ENCODE data around the gene ZNF670.
"Not testable (repeated sequence)": the region's sequence is repeated elsewhere in the genome, so short reads cannot be mapped to it uniquely, and the experiment has no call there.

The ZNF670 gene

DNA sequence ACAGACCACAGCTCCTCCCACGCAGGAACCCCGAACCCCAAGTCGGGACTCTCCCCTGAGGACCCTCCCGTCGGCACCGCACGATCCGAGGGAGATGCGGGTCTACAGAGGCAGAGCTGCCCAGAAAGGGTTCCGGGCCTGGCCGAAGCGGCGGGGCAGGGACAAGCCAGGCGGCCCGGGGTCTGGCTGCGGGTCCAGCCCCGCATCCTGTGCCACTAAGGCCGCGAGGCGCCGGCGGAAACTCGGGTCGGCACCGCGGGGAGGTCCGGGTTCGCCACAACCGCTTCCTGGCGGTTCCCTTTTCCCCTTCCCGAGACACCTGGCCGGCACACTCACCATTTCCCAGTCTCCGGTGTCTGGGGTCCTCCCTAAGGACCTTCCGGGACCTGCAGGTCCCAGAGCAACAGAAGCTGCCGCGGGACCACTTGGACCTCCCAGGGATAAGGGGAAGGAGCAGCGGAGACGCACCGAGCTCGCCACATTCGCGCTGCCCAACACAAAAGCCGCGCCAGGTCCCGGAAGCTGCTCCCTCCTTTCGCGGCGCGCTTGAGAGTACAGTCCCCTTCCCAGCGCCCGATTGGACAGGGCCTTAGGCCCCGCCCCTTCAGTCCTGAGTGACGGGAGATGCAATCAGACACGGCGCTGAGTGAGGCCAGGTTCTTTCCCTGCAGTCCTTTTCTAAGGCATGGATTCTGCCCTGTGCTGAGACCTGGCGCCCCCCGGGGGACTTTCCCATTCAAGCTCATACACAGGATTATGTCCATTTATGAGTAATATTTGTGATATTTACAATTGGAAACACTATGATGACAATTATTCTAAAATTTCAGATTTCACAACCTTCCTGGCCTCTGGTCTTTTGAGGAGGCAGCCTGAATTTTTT, at the start of gene ZNF670:
Gene ZNF670 (minus strand): TSS at position 554 of the 883 bp plus-strand sequence. CDS start 215 bp downstream, at position 339.
- peak; percentile 100 for ATAC-seq

DNA sequence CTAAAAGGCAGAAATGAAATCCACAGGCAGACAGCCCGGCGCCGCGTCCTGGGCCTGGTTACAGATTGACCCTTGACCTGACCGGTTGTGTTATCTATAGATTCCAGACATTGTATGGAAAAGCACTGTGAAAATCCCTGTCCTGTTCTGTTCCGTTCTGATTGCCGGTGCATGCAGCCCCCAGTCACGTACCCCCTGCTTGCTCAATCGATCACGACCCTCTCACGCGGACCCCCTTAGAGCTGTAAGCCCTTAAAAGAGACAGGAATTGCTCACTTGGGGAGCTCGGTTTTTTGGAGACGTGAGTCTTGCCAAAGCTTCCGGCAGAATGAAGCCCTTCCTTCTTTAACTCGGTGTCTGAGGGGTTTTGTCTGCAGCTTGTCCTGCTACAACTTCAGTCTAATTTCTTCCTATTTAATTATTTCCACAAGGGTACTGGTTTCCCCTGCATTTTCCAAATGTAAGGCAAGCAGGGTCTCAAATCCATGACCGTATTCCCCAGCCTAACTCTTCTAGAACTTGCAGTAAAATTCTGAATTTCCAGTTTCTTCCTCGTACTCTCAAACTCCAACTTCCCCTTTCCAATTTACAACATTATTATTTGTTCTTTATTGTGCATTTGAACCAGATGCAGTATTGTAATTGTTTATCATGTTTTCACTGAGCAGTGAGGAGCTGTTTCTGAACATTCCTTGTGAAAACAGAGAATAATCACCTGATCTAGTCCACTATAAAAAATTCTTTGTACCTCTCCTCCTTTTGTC, 49.1 kb upstream of the ZNF670 start:
- ATAC-seq: not testable (repeated sequence)

DNA sequence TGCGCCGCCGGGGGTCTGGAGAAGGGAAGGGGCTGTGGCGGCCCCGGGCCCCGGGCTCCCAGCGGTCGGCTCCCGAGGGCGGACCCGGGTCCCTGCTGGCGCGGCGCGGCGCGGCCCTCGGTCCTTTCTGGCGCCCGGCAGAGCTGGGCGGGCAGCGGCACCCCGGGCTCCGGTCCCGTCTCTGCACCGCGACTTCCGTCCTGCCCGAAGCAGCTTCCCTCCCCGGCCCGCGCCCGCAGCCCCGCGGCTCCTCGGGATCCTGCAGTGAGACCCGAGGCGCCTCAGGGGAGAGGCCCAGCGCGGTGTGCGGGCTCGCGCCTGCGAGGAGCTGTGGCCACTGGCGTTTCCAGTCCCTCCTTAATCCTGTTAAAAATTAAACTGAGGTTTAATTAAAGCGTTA, 48.0 kb upstream of the ZNF670 start:
- peak; percentile 52 to 63 for ATAC-seq

DNA sequence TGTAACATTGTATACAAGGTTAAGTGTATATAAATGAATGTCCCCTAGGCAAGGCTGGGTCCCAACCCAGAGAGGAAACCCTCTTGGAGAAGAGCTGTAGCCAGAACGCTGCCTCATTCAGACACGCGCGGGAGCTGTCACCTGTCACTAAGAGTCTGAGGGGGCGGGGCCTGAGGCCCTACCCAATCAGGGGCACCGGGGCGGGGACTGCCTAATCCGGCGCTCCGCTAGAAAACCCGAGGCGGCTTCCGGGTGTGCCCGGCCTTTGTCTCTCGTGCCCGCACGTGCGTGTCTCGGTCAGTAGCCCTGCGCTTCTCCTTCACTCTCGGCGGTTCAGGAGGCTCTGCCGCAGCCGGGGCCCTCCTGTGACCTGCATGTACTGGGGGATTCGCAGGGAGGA, 47.6 kb upstream of the ZNF670 start:
- ATAC-seq: peak; percentile 100

DNA sequence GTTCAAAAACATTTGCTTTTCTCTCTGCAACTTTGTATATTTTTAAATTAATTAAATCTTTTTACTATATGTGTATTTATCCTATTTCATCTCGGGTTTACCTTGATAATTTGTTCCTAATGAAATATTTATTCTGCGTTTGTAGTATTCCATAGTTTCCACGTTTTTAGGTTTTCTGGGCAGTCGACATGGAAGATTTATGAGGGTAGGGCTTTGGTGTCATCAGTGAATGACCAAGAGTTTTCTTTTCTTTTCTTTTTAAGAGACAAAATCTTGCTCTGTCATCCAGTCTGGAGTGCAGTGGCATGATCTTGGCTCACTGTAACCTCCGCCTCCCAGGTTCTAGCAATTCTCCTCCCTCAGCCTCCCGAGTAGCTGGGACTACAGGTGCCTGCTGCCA, 42.8 kb upstream of the ZNF670 start:
- ATAC-seq: no peak

DNA sequence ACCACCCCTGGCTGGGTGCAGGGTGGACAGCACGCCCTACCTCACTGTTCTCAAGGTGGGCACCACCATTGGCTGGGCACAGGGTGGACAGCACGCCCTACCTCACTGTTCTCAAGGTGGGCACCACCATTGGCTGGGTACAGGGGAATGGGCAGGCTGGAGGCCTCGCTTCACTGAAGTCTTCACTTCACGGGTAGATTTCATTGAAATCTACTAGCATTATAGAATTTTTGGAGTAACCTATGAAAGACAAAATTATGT, 41.7 kb upstream of the ZNF670 start:
- not testable (repeated sequence) for ATAC-seq

DNA sequence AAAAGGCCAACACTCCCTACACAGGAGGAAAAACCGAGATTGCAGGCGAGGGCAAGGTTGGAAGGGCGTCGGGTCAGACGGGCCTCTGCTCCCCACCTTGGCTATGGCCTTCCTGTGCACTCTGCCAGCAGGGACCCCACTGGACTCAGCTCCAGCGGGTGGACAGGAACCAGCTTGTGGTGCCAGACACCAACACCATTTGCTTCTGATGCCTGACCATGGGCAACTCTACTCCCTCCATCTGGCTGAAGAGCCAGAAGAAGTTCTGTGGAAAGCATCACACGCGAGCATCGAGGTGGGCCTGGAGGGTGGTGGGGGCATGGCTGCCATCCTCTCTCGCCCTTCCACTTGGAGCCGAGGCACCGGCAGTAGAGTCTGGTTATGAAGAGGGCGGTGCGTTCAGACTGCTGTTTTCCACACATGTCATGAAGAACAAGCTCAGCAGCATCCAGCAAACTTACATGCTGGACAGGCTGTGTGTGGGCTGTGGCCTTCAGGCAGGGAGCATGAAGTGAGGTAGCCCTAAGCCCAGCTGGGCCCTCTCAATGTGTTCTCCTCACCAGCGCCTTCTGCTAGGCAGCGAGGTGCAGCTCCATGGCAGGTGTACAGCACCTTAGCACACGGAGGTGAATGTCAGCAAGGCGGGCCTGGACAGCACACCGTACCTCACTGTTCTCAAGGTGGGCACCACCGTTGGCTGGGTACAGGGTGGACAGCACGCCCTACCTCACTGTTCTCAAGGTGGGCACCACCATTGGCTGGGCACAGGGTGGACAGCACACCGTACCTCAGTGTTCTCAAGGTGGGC, 41.2 kb upstream of the ZNF670 start:
- no peak for ATAC-seq

DNA sequence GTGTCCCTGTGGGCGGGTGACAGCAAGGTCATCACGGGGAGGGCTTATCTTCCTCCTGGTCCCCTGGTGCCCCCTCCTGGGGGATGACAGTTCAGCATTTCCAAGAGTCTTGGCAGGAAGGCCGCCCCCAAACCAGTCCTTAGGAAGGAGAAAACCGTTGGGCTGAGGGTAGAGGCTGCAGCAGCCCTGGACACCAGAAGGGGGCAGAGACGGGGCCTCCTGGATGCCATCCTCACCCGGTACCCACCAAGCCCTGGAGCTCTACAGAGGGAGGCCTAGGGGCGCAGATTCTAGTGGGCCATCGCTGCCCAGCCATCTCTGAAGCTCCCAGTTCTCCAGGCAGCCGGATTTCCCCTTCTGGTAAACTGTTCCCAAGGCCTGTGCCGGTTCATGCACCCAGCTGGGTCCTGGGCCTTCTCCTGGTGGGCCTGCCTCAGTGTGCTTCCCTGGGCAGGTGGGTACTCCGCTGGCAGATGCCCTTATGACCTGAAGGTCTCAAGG, 40.4 kb upstream of the ZNF670 start:
- ATAC-seq: no peak

DNA sequence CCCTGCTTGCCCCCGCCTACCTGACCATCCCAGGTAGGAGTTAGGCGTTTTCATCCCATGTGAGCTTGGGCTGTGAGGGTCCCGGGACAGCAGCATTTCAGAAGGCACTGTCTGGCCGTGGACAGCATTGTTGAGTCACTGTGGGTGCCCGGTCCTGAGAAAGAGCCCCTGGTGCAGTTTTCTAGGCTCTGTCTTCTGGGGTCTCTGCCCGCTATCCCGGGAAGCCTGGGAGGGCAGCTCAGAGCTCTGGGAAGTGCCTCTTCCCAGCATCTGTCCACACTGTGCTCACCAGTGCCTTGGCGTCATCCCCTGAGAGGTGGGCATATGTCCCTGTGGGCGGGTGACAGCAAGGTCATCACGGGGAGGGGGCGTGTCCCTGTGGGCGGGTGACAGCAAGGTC, 36.9 kb upstream of the ZNF670 start:
- ATAC-seq: no peak

DNA sequence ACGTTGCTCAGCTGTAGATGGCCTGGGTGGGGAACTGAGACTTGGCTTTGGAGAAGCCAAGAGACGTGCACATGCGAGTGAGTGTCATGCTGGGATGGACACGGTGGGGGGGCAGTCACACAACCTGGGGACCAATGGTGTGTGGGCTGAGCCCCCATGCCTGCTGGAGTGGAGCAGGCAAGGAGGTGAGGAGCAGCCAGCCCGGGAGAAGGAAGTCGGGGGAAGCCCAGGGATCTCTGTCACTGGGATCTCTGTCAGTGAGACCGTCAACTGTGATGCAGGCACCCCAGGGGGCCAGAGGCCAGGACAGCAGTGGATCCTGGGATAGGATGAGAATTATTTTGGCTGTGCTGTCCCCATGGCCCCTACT, 36.5 kb upstream of the ZNF670 start:
- ATAC-seq: no peak

DNA sequence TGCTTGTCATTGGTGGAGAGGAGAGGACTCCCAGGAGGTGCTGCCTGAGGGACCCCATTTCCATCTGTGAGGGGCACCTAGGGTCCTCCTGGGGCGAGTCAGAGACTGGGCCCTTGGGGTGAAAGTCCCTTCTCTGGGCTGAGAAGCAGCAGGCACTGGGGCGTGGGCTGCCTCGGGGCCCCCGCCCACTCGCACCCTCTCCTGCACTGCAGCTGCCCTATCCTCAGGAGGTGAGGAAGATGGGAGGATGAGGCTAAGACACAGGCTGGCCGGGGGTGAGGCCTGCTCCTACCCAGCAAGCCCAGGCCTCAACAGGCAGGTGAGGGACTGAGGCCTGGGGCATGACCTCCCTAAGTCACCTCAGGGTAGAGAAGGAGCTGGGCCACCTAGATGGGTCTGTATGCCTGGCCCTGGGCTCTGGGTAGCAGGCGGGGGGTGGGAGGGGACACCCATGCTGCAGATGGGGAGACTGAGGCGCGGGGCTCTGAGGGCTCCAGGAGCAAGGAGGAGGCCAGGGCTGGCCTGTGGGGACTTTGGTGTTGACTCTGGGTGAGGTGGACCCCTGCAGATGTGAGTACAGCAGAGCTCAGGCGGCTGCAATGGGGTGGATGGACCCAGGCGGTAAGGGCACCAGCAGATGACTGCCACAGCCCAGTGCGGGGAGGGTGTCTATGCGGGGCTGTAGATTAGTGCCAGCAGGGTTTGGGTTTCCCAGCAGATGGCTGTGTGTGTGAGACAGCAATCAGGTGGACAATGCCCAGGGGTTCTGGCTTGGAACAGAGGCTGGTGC, 35.9 kb upstream of the ZNF670 start:
- ATAC-seq: no peak

DNA sequence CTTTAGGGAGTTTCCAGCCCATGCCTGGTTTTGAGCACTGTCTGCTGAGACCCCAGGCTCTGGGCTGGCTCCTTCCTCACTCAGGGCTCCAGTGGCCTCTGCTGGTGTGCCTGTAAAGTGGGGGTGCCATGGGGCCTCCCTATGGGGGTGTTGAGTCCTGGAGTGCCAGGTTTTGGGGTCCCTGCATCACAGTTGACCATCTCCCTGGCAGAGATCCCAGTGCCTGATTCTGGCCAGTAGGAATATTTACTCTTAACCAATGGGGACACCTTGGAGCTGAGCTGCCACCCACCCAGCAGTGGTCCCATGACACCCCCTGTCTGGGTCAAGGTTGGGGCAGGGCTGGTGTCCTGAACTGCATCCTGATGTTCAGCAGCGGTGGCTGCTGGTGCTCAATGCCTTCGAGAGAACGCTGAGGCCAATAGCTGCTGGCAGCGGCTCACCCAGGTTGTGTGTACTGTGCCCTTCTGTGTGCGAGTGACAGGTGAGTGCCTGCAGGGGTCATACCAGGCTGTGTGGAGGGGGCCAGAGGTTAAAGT, 35.2 kb upstream of the ZNF670 start:
- no peak for ATAC-seq

DNA sequence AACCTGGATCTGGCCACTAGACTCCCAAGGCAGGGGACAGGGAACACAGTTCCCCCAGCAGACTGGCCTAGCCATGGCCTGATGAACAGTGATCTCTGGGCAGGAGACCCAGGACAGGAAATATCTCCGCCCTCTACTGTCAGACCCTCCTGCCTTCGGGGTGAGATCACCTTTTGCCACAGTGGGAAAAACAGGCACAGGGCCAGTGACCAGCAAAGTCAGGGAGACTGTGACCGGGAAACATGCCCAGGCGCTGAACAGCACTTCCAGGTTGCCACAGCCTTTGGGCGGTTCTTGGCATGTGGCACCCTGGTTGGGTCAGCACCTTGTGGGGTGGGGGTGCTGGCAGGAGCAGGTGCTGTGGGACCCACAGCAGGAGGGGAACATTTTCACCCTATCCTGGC, 34.5 kb upstream of the ZNF670 start:
- ATAC-seq: no peak

DNA sequence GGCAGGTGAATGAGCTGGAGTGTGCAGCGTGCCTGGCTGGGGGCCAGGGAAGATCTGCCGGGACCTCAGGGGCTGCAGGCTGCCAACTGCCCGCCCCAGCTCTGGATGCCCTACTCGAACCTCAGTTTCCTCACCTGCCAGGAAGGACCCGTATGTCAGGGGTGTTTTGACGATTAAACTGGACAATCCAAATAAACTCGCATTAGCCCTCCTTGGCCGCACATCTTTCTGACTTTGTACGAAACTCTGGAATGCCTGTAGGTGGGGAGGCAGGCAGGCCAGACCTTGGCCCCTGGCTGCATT, 33.8 kb upstream of the ZNF670 start:
- ATAC-seq: no peak

DNA sequence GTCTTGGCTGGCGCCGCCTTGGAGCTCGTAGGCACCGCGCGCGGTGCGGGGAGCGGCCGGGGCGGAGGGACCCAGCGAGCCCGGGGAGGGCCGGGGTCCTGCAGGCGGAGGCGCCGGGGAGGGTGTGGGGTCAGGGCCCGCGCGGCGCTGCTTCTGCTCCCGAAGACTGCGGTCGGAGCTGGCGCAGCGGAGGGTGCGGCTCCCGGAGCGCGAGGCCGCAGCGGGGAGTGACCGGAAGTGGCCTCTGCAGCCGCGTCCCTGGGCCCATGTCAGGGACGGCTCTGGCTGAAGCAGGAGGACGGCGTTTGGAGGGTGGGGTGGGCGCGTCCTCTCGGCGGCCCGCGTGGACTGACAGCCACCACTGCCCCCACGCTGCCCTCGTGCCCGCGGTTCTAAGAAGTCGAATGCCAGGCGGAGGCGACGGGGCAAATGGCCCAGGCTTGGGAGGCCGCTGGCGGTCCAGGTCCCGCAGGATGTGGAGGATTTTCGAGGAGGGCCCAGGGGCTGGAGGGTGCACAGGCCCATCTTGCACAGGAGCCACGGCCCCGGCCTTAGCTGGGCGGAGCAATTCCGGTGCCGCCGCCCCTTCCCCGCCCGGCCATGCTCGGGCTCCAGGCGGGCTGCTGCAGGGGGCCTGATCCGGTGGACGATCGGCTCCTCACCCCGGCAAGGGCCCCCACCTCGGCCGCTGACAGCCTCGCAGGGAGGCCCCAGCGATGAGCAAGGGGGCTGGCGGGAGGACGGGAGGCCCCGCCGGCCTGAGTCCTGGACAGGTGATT, 33.3 kb upstream of the ZNF670 start:
- peak; percentile 19 to 41 for ATAC-seq

DNA sequence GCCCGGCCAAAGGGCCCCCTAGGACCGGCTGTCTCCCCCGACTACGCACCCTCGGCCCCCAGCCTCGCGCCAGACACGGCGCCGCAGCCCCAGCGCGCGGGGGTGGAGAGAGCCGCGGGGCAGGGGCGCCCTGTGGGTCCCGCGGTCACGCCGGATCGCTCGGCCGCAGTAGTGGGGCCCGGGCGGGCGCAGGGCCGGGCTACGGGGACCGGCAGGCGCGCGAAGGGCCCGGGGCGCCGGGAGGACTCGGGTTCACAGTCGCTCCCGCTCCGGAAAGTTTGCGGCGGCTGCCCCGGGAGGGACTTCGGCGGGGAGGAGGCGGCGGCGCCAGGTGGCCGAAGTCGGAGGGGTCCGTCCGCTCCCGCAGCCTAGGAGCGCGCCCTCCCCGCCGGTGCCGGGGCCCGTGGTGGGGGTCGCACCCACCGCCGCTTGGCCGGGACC, 32.7 kb upstream of the ZNF670 start:
- ATAC-seq: peak; percentile 7 to 23

DNA sequence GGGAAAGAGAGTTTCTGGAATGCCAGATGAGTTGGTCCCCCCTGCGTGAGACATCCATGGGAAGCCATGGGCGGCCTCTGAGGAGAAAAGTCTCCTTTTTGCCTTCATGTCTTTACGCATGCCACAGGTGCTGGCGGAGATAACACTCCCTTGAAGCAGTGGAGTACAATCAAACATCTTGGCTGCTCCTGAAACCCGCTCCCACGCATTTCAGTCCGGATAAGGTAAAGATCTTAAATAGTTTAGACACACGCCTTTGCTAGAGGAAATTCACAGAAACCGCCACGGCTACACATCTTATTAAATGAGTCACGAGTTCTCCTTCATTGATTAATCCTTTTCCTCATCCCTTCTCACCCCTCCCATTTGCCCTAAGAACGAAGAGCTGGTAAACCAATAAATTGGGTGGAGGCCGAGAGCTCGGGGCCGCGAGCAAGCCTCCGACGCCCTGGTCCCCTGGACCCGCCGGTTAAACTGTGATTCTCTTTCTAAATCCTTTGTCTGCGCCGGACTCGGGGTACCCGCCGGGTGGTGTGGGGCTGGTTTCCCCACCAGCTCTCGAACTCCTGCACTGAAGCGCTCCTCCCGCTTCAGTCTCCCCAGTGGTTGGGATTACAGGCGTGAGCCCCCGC, 32.1 kb upstream of the ZNF670 start:
- ATAC-seq: peak; percentile 36 to 53

DNA sequence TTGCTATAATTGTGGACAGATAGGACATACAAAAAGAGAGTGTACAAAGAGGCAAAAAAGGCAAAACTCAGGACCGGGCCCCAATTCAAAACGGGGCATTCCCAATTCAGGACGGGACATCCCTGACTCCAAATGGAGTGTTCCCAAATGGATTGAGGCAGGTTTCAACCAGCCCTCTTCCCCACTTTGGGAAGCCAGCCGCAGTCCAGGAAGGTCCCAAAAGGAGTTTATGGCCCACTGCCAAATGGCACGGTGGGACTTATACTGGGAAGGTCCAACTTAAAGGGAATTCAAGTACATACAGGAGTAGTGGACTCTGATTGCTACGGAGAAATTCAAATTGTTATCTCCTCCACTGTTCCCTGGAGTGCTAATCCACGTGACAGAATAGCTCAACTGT, 29.1 kb upstream of the ZNF670 start:
- ATAC-seq: no peak

DNA sequence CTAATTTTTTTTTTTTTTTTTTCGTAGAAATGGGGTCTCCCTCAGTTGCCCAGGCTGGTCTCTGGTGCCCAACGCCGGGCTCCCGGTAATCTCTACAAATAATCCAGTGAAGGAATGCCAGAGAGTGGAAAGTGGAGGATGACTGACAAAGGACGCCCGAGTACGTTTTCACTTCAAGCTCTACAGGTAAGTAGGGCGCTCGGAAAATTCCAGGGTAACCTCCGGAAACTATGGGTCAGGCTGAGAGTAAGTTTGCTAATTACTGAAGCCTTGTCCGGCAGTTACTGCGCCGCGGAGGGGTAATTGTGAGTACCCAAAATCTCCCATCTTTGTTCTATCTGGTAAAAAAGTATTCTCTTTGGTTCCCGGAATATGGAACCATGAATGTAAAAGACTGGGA, 27.4 kb upstream of the ZNF670 start:
- ATAC-seq: no peak

DNA sequence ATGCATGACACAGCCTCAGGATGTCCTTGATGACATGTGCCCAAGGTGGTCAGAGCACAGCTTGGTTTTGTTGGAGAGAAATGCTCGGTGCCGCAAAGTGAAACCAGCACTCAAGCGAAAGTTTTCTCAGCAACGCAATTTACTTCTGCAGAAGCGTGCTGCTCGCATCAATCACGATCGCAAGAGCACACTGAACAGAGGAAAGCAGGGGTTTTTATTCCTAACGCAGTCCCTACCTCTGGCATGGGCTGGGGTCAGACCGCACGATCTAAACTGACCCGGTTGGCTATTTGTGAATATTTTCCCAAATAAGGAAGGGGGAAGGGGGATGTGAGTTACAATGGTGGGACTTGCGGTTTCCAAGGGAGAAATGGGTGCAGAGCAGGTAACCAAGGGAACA, 26.4 kb upstream of the ZNF670 start:
- no peak for ATAC-seq

Data from activated CD4-positive, CD25-positive, alpha-beta regulatory T cell treated with anti-CD3 and anti-CD28 coated beads, Interleukin-2, amount 50 U/mL, for 24 hours (primary cell).